ENCODE data around the gene MYO15A.

DNA sequence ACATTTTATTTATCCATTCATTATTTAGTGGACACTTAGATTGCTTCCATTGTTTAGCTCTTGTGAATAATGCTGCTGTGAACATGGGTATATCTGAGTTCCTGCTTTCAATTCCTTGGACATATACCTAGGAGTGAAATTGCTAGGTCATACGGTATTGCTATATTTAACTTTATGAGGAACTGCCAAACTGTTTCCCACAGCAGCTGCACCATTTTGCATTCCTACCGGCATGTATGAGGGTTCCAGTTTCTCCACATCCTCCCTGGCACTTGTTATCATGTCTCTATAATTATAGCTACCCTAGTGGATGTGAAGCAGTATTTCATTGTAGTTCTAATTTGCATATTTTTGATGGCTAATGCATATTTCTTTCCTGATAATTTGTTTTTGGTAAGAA lies 44.5 kb upstream of the MYO15A start:
- TF ChIP-seq, protein P1, sequence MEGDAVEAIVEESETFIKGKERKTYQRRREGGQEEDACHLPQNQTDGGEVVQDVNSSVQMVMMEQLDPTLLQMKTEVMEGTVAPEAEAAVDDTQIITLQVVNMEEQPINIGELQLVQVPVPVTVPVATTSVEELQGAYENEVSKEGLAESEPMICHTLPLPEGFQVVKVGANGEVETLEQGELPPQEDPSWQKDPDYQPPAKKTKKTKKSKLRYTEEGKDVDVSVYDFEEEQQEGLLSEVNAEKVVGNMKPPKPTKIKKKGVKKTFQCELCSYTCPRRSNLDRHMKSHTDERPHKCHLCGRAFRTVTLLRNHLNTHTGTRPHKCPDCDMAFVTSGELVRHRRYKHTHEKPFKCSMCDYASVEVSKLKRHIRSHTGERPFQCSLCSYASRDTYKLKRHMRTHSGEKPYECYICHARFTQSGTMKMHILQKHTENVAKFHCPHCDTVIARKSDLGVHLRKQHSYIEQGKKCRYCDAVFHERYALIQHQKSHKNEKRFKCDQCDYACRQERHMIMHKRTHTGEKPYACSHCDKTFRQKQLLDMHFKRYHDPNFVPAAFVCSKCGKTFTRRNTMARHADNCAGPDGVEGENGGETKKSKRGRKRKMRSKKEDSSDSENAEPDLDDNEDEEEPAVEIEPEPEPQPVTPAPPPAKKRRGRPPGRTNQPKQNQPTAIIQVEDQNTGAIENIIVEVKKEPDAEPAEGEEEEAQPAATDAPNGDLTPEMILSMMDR (IDR thresholded peaks at IDR 0.05) = no peak
- TF ChIP-seq EZH2 (IDR thresholded peaks at IDR 0.05; ENCODE audit: borderline replicate concordance, insufficient read depth, low read depth, low read length, poor library complexity, severe bottlenecking) = no peak

All from B cell (primary cell).